GM19351 (cell line): ENCODE results near the gene PCED1B.
A peak's percentile ranks its signal among the peaks of the same experiment; 100 is the strongest.
"Not testable (repeated sequence)": the region's sequence is repeated elsewhere in the genome, so short reads cannot be mapped to it uniquely, and the experiment has no call there.

Source experiments
- ATAC-seq: cut with Tn5 transposase; IDR thresholded peaks from one replicate; pipeline ENCODE4 v1.9.1; 2021; ENCODE audit warnings: mild to moderate bottlenecking, moderate library complexity; ENCODE audit not compliant: unreplicated experiment

PCED1B gene, protein sequence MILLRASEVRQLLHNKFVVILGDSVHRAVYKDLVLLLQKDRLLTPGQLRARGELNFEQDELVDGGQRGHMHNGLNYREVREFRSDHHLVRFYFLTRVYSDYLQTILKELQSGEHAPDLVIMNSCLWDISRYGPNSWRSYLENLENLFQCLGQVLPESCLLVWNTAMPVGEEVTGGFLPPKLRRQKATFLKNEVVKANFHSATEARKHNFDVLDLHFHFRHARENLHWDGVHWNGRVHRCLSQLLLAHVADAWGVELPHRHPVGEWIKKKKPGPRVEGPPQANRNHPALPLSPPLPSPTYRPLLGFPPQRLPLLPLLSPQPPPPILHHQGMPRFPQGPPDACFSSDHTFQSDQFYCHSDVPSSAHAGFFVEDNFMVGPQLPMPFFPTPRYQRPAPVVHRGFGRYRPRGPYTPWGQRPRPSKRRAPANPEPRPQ

DNA sequence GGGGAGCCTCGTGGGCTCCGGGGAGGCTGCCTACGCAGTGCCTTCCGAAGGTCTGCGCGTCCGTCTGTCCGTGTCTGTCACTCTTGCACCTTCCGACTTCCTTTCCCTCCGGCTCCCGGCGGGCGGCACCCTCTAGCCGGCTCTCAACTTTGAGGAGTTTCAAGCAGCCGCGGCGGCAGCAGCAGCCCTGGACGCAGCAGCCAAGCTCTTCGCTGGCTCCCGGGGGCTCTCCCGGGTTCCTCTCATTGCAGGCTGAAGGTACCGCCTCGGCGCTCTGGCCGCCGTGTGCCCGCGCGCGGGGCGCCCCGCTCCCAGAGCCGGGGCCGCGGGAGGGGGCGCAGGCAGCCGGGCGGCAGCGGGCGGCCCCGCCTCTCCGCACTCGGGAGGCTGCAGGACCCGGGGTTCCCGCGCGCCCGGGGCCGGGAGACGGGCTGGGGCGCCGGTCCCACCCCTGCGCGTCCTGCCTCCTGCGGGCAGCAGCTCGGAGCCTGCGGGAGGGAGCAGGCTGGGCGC is at the start of gene PCED1B, which contains the start of gene AMIGO2:
Gene PCED1B, plus strand, starts transcription at position 154 of the 513 bp plus-strand sequence. CDS start 155,443 bp downstream, outside the sequence.
Gene AMIGO2, minus strand, starts transcription at position 492 of the 513 bp plus-strand sequence. CDS start 957 bp downstream, outside the sequence.
- ATAC-seq, result peak; percentile 75

DNA sequence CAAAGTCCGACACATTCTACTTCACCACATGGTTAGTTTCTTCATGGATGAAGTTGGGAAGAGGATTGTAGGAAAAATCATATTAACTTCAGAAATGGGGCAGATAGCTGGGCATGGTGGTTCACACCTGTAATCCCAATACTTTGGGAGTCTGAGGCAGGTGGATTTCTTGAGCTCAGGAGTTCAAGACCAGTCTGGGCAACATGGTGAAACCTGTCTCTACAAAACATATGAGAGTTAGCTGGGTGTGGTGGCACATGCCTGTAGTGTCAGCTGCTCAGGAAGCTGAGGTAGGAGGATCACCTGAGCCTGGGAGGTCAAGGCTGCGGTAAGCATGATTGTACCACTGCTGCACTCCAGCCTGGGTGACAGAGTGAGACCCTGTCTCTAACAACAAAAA is 49.5 kb upstream of the PCED1B start:
- ATAC-seq, result no peak

DNA sequence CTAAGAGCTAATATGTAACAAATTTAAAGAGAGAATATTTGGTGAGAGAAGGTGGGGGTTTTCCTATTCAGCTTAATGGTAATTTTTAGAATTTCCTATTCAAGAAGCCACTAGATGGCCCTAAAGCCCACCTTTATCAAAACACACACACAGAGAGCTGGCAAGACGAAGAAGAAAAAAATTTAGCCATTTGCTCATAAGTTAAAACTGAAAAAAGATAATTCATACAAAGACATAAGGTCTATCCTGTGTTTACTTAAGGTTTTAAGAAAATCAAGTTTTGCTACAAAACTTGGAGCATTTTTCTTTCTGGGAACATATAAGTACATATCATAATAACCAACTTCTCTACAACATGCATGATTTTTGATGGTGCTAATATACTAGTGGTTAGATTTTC is 46.8 kb upstream of the PCED1B start:
- ATAC-seq, result peak; percentile 43

DNA sequence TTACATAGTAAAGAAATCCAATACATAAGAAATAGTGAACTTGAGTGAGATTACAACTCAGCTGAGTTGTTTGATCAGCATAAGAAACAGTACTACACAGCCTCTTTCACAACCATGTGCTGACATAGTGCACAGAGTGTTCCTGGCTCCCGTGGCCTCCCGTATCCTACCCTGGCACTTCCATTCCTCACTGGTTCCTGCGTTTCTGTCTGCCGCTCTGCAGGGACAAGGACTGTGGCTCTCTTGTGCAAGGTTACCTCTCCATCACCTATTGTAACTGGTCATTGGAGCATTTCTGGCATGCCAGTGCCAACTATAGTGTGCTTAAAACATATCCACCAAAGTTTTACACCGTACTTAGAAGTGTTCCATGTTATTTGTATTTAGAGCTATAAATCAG is 46.3 kb upstream of the PCED1B start:
- ATAC-seq, result no peak

DNA sequence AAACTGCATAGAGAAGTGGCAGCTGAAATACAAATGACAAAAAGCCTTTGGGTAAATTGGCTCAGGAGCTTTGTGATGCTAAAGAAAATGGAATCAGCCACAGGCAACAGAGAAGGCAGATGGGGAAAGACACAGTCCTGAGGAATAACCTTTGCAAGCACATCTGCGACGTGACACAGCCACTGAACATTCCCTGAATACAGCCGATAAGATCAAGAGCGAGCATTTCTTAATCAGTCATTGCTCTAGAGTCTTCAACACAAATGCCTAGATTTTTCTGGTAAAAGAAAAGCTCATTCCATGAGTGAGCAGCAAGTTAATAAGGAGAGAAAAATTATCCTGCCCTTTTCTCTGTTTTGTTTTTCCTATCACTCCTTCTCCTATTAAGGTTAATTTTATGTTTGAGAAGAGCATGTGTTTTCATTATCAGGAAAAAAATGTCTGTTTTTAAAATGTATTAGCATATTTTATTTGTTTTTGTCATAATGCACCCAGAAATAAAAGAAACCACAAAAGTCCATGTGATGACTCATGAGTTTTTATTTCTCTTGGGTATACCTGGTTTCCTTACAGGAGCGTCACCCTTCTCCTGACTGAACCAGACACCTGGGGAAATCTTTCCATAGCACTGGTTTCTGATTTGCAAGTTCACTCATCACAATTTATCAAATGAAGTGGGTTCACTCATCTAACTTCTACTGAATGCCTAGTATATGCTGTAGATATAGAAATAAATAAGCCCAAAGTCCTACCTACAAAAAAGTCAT is 45.4 kb upstream of the PCED1B start:
- ATAC-seq, result no peak

DNA sequence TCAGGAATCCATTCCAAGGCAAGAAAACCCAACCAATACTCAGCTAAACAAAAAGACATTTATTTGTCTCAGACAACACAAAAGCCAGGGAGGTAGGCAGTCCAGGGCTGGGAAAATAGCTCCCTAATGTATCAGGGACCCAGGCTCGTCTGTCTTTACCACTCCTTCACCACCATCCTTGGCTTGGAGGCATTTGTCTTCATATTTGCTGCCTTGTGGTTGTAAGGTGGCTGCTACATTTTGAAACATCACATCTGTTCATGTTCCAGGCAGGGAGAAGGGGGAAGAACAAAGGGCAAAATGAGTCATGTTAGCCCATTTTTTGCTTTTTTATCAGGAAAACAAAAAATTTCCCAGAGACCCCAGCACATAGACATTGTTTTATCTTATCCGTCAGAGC is 44.8 kb upstream of the PCED1B start:
- ATAC-seq, result no peak

DNA sequence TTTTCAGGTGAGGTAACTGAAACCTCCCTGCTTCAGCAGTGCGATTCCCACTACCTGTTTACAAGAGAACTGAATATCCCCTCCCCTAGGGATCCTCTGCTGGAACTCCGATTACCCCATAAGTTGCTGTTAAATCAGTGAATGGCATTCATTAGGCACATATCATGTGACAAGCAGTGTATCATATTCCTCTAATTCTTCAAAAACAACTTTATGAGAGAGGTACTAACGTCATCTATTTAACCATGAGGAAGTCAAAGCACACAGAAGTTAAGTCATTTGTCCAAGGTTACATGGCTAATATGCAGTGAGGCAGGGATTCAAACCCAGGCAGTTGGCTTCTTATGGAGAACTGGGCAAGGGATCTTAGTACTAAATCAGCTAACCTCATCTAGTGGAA is 43.9 kb upstream of the PCED1B start:
- ATAC-seq, result no peak

DNA sequence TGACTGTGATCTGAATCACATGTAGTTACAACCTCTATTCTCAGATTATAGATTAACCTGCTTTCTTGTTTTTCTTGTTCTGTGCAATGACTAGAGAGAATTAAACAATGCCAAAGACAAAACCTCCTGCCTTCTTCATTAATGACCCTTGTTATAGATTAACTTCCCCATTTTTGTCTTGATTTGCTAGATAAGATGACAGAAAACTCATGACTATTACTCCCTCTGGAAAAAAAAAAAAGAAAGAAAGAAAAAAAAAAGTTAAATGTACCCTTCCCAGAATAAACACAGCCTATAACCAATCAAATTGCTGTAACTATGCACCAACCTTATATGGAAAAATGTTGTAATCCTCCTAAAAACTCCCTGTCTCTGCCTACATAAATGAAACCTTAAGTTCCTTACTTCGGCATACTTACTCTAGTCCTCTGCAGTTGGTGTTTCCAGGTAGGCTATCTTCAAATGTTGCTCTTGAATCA is 41.1 kb upstream of the PCED1B start:
- ATAC-seq, result no peak

DNA sequence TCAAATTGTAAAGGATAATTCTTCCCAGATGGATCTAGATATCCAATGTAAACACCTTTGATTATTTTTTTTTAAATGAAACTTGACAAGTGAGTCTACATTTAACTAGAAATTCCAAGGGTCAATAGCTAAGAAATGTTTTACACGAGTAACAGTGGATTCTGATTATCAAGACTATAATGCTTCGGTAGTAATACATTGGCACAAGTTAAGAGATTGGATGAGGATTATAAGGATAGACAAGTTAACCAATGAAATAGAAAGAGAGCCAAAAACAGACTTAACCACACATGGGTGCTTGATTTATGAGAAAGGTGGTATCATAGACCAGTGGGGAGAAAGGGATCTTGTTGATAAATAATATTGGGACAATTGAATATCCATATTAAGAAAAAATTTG is 40.3 kb upstream of the PCED1B start:
- no peak for ATAC-seq

DNA sequence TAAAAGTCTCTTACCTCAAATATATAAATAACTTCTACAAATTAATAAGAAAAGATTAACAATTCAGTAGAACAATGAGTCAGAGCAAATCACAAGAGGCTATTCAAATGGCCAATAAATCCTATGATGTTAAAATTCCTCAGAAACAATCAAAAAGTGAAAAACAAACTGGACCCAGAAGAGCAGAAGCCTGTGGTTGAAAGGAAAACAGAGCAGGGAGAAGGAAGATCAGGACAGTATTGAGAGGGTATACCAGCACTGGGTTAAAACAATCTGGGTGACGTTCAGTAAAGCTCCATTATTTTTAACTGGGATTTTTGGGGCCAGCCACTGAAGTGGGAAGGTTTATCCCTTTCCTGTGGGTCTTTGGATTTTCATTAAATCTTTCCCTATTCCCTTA is 39.7 kb upstream of the PCED1B start:
- ATAC-seq, result no peak

DNA sequence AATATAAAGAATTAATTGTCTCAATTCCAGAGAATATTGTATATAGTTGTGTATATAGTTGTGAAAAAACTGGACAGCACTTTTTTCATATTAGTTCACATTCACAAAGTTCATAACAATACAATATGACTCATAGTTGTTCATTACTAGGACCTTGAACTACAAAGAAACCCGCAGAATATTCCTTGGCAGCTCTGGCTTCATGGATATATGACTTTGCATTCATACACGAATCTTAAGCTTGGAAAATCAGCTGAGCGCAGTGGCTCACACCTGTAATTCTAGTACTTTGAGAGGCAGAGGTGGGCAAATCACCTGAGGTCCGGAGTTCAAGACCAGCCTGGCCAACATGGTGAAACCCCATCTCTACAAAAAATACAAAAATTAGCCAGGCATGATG is 38.1 kb upstream of the PCED1B start:
- ATAC-seq, result no peak

DNA sequence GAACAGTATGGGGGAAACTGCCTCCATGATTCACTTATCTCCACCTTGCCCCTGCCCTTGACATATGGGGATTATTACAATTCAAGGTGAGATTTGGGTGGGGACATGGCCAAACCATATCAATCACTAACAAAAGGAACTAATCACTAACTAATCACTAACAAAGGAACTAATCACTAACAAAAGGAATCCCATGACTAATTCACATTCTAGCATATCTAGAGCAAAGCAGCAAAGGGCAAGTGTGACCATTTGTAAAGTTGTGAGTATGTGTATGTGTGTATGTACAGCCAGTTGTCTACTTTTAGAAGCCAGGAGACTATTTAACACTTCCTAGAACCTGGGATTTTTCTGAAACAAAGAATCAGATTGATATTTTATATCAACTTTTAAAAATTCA is 30.9 kb upstream of the PCED1B start:
- ATAC-seq, result no peak

DNA sequence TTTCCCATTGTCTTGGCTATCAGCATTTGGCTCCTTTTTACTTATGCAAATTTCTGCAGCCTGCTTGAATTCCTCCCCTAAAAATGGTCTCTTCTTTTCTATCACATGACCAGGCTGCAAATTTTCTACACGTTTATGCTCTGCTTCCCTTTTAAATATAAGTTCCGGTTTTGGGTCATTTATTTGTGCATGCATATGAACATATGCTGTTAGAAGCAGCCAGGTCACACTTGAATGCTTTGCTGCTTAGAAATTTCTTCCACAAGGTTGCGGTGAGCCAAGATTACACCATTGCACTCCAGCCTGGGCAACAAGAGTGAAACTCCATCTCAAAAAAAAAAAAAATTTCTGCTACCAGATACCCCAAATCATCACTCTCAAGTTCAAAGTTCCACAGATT is 28.1 kb upstream of the PCED1B start:
- not testable (repeated sequence) for ATAC-seq

DNA sequence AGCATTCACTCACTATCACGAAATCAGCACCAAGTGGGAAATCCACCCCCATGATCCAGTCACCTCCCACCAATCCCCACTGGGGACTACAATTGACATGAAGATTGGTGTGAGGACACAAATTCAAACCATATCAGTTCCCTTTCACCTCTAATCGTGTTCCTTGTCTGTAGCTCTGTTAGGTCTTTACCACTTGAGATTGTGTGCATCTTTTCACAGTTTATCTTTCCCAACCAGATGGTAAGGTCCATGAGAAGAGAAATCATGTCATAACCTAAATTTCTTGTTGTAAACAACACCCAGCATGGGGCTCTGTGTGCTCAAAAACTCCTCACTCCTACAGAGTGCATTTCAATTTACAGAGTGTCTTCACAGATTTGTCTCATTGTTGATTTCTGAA is 27.1 kb upstream of the PCED1B start:
- ATAC-seq, result no peak

DNA sequence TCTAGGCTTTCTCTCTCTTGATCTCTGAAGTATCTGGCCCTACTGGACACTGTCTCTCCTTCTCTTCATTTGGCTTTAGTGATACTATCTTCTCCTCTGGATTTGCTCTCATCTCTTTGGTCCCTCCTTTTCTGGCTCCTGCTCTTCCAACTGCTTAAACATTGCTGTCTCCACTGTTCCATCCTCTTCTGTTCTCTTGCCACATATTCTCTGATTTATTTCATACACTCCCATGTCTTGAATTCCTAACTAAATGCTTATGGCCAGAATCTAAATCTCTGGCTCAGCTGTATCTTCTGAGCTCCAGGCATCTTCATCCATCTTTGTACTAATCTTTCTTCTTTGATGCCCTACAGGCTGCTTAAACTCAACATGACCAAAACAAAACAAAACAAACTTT is 25.5 kb upstream of the PCED1B start:
- ATAC-seq, result no peak

DNA sequence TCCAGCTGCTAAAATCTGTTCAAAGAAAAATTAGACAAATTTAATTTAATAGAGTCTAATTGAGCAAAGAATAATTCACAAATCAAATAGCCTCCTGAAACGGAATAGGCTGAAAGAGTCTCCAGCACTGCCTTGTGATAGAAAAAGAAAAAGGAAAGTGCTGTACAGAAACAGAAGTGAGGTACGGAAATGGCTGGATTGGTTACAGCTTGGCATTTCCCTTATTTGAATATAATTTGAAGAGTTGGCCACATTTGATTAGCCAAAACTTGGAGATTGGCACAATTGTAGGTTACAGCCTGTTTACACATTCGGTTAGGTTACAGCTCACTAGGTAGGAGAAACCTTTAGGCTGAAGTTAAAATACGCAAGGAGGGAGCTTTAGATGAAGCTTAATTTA is 24.8 kb upstream of the PCED1B start:
- ATAC-seq, result no peak

DNA sequence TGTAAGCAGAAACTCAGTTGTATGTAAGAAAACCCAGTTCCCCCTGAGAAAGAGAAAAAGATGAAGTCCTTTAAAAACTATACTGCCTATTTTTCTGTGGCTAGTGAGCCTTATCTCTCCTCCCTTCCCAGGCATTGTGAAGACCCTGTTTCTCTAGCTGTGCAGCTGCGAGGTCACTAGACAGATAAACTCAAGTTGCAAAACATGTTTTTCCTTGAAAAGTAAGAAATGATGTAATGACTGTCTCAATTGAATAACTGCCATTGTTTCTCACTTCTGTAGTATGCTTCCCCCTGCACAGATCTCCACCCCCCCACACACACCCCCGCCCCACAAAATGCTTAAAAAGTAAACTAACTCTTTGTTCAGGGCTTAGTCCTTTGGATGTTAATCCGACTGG is 23.6 kb upstream of the PCED1B start:
- not testable (repeated sequence) for ATAC-seq

DNA sequence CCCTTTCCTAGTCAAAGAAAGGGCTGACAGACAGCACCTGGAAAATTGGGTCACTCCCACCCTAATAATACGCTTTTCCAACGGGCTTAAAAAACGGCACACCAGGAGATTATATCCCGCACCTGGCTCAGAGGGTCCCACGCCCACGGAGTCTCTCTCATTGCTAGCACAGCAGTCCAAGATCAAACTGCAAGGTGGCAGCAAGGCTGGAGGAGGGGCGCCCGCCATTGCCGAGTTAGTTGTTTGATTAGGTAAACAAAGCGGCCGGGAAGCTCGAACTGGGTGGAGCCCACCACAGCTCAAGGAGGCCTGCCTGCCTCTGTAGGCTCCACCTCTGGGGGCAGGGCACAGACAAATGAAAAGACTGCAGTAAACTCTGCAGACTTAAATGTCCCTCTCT is 22.5 kb upstream of the PCED1B start:
- ATAC-seq, result not testable (repeated sequence)

DNA sequence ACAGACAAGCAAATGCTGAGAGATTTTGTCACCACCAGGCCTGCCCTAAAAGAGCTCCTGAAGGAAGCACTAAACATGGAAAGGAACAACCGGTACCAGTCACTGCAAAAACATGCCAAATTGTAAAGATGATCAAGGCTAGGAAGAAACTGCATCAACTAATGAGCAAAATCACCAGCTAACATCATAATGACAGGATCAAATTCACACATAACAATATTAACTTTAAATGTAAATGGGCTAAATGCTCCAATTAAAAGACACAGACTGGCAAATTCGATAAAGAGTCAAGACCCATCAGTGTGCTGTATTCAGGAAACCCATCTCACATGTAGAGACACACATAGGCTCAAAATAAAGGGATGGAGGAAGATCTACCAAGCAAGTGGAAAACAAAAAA is 20.8 kb upstream of the PCED1B start:
- ATAC-seq, result not testable (repeated sequence)

DNA sequence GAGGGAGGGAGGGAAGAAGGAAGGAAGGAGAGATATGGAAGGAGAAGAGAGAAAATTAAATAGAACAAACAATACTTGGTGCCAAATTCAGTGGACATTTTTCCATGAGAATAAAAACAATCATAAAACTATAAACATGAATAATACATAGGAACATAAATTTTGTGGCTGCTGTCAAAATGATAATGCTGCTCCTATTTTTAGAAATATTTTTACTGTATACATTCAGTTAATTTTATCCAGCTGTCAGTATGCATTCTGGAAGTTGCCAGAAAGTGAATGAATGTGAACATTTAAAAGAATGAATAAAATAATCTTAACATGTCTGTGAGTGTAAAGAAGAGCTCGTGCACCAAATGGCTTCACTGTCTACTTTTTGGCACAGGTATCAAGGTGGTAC is 13.9 kb upstream of the PCED1B start:
- ATAC-seq, result no peak

DNA sequence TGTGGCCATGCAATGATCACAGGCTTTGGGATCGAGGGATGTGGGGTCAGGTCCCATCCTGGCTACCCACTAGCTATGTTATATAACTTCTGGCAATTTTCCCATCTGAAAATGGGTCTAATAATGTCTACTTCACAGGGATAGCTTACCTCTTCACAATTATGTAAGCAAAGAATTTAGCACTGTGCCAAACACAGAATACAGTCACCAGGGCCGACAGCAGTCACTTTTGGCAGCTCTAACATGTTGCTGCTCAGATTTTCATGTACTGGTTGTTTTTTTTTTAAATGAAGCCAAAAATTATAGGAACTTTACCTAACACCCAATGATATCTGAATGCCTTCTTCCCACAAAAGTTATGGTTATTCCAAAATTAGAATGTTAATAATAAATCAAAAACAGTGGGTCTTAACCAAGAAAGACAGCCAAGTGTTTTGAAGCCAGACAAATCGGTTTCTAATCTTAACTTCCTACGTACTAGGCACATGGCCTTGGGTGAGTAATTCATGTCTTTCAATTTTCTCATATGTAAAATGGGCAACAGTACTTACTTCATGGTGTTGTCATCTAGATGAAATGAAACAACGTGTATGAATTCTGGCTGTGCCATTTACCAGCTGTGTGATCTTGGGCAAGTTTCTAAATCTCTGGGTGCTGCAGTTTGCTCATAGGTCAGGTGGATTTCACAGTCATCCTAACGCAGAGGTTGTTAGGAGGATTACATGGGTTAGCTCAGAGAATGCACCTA is 13.0 kb upstream of the PCED1B start:
- ATAC-seq, result peak; percentile 79
